Ishikawa (cell line): Measurements from ENCODE around the gene NDUFC2.

Source experiments
- CEBPB ChIP-seq: IDR thresholded peaks from 2 replicates; pipeline ENCODE4 v1.6.1; 2012
- CREB1 ChIP-seq: IDR thresholded peaks from 2 replicates; pipeline ENCODE4 v1.6.1; 2012; ENCODE audit warnings: low read depth
- EGR1 ChIP-seq: IDR thresholded peaks from 2 replicates; pipeline ENCODE4 v1.6.1; 2012
- EP300 ChIP-seq: IDR thresholded peaks from 2 replicates; pipeline ENCODE4 v1.6.1; 2012; ENCODE audit warnings: borderline replicate concordance
- FOXM1 ChIP-seq: IDR thresholded peaks from 2 replicates; pipeline ENCODE4 v1.6.1; 2012; ENCODE audit warnings: low read depth, borderline replicate concordance
- NFIC ChIP-seq: IDR thresholded peaks from 2 replicates; pipeline ENCODE4 v1.6.1; 2012
- RAD21 ChIP-seq: IDR thresholded peaks from 2 replicates; pipeline ENCODE4 v1.6.1; 2012; ENCODE audit warnings: low read depth
- TAF1 ChIP-seq: IDR thresholded peaks from 2 replicates; pipeline ENCODE4 v1.6.1; 2012; ENCODE audit warnings: low read depth, mild to moderate bottlenecking
- TCF12 ChIP-seq: IDR thresholded peaks from 2 replicates; pipeline ENCODE4 v1.6.1; 2012; ENCODE audit warnings: low read depth
- TEAD4 ChIP-seq: IDR thresholded peaks from 2 replicates; pipeline ENCODE4 v1.6.1; 2012
- YY1 ChIP-seq: IDR thresholded peaks from 2 replicates; pipeline ENCODE4 v1.6.1; 2012; ENCODE audit warnings: low read depth
- ZBTB7A ChIP-seq: IDR thresholded peaks from 2 replicates; pipeline ENCODE4 v1.6.1; 2012; ENCODE audit warnings: low read depth
- TF ChIP-seq, protein P1 (sequence below): IDR thresholded peaks from 2 replicates; pipeline ENCODE4 v1.6.1; 2012; ENCODE audit warnings: low read depth, mild to moderate bottlenecking
- TF ChIP-seq, protein P2 (sequence below): IDR thresholded peaks from 2 replicates; pipeline ENCODE4 v1.6.1; 2012
- TF ChIP-seq, protein P3 (sequence below): IDR thresholded peaks from 2 replicates; pipeline ENCODE4 v1.6.1; 2012

NDUFC2 gene

DNA sequence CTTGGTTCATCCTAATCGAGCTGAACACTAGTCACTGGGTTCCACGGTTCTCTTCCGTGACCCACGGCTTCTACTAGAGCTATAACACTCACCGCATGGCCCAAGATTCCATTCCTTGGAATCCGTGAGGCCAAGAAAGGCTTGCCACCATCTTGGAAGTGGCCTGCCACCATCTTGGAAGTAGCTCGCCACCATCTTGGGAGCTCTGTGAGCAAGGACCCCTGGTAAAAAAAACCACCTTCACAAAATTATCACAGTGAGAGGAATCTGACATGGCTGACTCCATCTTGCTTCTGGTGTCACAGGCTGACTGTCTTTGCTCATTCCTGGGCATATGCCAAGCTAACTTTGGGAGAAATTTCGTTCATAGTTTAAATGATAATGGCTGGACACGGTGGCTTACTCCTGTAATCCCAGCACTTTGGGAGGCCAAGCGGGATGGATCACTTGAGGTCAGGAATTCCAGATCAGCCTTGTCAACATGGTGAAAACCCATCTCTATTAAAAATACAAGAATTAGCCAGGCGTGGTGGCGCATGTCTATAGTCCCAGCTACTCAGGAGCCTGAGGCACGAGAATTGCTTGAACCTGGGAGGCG is 37.7 kb downstream of the NDUFC2 start:
- 0 out of 2 replicates have a peak, but pooled peaks have one; percentile 44 for TF ChIP-seq YY1
- TF ChIP-seq NFIC = 0 out of 2 replicates have a peak, but pooled peaks have one; percentile 10
- no peak for TF ChIP-seq EGR1
- TF ChIP-seq EP300 = no peak
- no peak for TF ChIP-seq TEAD4

DNA sequence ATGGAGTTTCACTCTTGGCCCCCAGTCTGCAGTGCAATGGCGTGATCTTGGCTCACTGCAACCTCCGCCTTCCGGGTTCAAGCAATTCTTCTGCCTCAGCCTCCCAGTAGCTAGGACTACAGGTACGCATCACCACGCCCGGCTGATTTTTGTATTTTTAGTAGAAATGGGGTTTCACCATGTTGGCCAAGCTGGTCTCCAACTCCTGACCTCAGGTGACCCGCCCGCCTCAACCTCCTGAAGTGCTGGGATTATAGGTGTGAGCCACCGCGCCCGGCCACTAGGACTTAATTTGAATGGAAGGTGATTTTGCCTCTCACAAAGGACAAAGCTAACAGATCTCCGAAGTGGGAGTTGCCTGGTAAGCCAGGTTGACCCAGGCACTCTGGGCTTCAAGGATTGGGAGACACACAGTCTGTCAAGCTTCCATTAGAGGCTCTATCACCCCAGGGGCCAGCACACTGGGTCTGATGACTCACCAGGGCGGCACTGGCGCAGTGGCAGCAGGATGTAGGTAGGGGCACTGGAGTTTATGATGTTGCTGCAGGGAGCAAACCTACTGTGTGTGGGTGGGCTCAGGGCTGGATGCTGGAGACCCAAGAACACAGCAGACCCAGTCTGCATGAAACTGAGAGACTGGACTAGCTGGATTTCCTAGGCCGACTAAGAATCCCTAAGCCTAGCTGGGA is 38.8 kb downstream of the NDUFC2 start:
- TF ChIP-seq TEAD4 (no peak), FOXM1 (no peak), NFIC (no peak), ZBTB7A (no peak), CREB1 (no peak), YY1 (no peak)
- TF ChIP-seq, protein P1, sequence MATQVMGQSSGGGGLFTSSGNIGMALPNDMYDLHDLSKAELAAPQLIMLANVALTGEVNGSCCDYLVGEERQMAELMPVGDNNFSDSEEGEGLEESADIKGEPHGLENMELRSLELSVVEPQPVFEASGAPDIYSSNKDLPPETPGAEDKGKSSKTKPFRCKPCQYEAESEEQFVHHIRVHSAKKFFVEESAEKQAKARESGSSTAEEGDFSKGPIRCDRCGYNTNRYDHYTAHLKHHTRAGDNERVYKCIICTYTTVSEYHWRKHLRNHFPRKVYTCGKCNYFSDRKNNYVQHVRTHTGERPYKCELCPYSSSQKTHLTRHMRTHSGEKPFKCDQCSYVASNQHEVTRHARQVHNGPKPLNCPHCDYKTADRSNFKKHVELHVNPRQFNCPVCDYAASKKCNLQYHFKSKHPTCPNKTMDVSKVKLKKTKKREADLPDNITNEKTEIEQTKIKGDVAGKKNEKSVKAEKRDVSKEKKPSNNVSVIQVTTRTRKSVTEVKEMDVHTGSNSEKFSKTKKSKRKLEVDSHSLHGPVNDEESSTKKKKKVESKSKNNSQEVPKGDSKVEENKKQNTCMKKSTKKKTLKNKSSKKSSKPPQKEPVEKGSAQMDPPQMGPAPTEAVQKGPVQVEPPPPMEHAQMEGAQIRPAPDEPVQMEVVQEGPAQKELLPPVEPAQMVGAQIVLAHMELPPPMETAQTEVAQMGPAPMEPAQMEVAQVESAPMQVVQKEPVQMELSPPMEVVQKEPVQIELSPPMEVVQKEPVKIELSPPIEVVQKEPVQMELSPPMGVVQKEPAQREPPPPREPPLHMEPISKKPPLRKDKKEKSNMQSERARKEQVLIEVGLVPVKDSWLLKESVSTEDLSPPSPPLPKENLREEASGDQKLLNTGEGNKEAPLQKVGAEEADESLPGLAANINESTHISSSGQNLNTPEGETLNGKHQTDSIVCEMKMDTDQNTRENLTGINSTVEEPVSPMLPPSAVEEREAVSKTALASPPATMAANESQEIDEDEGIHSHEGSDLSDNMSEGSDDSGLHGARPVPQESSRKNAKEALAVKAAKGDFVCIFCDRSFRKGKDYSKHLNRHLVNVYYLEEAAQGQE = no peak

DNA sequence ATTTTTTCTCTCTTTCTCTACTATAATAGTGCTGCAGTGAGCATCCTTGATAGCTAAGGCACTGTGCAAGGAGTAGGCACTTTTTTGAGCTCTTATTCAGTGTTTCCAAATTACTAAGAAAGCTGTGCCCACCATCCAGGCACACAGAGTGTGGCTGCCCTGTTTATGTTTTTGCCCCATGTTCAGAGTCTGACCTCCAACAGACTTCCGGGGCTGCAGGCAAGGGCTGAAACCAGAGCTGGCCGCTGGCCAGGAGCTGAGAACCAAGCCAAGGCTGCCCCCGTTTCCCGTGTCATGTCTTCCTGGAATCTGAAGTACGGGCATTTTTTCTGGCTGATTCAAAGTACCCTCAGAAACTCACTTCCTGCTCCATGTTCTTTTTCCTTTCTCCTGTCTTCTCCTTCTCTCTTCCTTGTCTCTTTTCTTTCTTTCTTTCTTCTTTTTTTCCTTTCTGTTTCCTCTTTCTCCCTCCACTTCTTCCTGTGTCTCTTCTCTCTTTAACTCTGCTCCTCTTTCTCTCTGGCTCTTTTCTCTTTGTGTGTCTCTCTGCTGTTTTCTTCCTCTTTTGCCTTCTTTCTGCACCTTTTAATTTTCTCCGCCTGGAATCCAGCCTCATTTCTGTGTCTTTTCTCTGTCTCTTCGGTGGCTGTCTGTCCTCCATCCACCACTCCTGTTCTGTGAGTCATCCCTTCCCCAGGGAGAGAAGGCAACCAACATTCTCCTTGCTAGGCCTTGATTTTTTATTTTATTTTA is 39.6 kb downstream of the NDUFC2 start:
- TF ChIP-seq TAF1 (no peak), EP300 (no peak), RAD21 (no peak; the same call in 1 of the 2 replicates), CEBPB (no peak), EGR1 (no peak), FOXM1 (no peak), TEAD4 (peak; percentile 37; the same call in 1 of the 2 replicates), CREB1 (no peak), YY1 (0 out of 2 replicates have a peak, but pooled peaks have one; percentile 31), NFIC (peak; percentile 93), TCF12 (peak; percentile 45; the same call in 1 of the 2 replicates), ZBTB7A (no peak)
- TF ChIP-seq, protein P2, sequence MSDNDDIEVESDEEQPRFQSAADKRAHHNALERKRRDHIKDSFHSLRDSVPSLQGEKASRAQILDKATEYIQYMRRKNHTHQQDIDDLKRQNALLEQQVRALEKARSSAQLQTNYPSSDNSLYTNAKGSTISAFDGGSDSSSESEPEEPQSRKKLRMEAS = 0 out of 2 replicates have a peak, but pooled peaks have one; percentile 30
- TF ChIP-seq, protein P1 = no peak
- TF ChIP-seq, protein P3, sequence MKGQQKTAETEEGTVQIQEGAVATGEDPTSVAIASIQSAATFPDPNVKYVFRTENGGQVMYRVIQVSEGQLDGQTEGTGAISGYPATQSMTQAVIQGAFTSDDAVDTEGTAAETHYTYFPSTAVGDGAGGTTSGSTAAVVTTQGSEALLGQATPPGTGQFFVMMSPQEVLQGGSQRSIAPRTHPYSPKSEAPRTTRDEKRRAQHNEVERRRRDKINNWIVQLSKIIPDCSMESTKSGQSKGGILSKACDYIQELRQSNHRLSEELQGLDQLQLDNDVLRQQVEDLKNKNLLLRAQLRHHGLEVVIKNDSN = no peak

DNA sequence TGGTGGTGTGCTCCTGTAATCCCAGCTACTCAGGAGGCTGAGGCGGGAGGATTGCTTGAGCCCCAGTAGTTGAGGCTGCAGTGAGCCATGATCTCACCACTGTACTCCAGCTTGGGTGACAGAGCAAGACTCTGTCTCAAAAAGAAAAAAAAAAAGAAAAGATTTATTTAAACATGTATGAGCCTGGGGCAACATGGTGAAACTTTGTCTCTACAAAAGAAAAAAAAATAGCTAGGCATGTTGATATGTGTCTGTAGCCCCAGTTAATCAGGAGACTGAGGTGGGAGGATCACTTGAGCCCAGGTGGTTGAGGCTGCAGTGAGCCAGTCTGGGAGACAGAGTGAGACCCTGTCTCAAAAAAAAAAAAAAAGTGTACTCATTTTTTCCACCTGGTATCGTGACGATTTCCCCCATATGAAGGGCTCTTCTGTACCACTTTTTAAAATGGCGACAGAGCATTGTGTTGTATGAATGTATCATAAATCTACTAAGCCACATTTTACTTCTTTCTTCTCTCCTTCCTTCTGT is 40.2 kb downstream of the NDUFC2 start:
- TF ChIP-seq YY1 (no peak), ZBTB7A (no peak), TAF1 (no peak), TCF12 (no peak), CEBPB (no peak), NFIC (no peak), RAD21 (no peak), EP300 (no peak), TEAD4 (no peak), CREB1 (no peak), EGR1 (no peak)
- TF ChIP-seq, protein P2 = no peak
- TF ChIP-seq, protein P1 = no peak
- TF ChIP-seq, protein P3 = no peak
